ENCODE measurements around the gene FBXO42. TPM values are rescaled to one million over a fixed set of nuclear protein-coding genes. Genes with fewer than 3 reads are reported as not detected.
A peak's percentile ranks its signal among the peaks of the same experiment; 100 is the strongest.

FBXO42 gene
- total RNA-seq, 6 donors from 2014 or later, result 20.8 to 41.9 (median 24.0) TPM

DNA sequence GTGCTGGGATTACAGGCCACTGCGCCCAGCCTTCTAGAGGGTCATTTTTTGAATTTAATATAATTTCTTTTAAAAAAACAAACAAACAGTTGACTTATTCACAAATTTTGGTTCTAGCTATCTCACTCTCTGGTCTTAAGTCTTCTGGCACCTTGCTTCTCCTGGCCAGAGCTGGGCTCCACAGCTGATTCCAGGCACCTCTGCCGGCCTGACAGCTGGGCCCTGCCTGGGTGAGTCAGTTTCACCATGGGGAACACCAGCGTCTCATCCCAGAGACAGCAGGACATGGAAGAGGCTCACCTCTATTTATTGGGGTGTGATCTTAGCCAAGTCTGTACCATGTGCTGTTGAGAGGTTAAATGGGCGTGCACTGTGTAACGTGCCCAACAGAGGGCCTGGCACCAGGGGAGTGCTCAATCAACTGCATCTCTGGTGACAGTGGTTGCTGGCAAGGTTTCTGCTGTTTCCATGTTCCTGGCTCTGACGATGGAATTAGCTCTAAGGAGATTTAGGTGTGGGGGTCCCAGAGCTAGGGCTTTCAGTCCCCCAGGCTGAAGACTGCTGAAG, 116.3 kb downstream of the FBXO42 start:
- H3K27me3 ChIP-seq, result no peaks in the 10 kb centered on the region
- TF ChIP-seq, protein P1, sequence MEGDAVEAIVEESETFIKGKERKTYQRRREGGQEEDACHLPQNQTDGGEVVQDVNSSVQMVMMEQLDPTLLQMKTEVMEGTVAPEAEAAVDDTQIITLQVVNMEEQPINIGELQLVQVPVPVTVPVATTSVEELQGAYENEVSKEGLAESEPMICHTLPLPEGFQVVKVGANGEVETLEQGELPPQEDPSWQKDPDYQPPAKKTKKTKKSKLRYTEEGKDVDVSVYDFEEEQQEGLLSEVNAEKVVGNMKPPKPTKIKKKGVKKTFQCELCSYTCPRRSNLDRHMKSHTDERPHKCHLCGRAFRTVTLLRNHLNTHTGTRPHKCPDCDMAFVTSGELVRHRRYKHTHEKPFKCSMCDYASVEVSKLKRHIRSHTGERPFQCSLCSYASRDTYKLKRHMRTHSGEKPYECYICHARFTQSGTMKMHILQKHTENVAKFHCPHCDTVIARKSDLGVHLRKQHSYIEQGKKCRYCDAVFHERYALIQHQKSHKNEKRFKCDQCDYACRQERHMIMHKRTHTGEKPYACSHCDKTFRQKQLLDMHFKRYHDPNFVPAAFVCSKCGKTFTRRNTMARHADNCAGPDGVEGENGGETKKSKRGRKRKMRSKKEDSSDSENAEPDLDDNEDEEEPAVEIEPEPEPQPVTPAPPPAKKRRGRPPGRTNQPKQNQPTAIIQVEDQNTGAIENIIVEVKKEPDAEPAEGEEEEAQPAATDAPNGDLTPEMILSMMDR (IDR thresholded peaks at IDR 0.05), result peak in 4 of 6 experiments; percentile 40 to 64 (median 44)
- TF ChIP-seq POLR2AphosphoS5 (IDR thresholded peaks at IDR 0.05) (no peak), POLR2A (IDR thresholded peaks at IDR 0.05) (peak in 1 of 4 donors; percentile 19)
- 47 to 56% methylated on average over 3 to 6 of the region's 6 CpGs for WGBS, 2 donors
- H3K4me3 ChIP-seq, result peak overlapping the region in 3 of 4 donors; percentile 59 to 70 (median 69)
- peaks cover 0 to 8% (median 0%) of the 10 kb centered on the region in 4 donors for H3K36me3 ChIP-seq
- H3K4me1 ChIP-seq, result peaks cover 16 to 23% (median 20%) of the 10 kb centered on the region in 4 donors
- H3K9me3 ChIP-seq, result no peaks in the 10 kb centered on the region
- peak; percentile 57 to 85 for ATAC-seq (ENCODE audit: low FRiP score in 2 of 2)
- peak in 1 of 2 donors; percentile 56 for DNase-seq
- peak overlapping the region; percentile 86 to 91 (median 89) for H3K27ac ChIP-seq

DNA sequence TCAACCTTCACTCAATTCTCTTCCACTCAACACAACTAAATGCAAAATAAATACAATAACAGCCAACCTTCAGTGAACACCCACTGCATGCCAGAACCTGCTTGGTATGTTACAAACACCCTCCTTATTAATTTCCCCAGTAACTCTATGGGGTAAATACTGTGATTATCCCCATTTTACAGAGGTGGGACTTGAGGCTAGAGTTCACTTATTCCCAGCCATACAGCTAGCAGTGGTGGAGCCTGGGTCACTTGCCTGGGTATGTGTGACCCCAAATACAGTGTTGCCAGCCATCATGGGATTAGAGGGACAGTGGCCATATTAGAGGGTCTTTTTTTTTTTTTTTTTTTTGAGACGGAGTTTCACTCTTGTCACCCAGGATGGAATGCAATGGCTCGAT, 116.9 kb downstream of the FBXO42 start:
- peaks cover 0 to 8% (median 0%) of the 10 kb centered on the region in 4 donors for H3K36me3 ChIP-seq
- DNase-seq, result no peak
- TF ChIP-seq EP300 (IDR thresholded peaks at IDR 0.05), result no peak
- TF ChIP-seq POLR2AphosphoS5 (IDR thresholded peaks at IDR 0.05), result no peak
- no peak for TF ChIP-seq POLR2A (IDR thresholded peaks at IDR 0.05)
- TF ChIP-seq, protein P1 (IDR thresholded peaks at IDR 0.05), result no peak
- no peak overlapping the region for H3K4me3 ChIP-seq
- WGBS, 2 donors, result 91 to 97% methylated on average over 2 of the region's 2 CpGs
- no peaks in the 10 kb centered on the region for H3K27me3 ChIP-seq
- H3K27ac ChIP-seq, result no peak overlapping the region
- ATAC-seq (ENCODE audit: low FRiP score in 2 of 2), result no peak
- no peaks in the 10 kb centered on the region for H3K9me3 ChIP-seq
- peaks cover 16 to 23% (median 20%) of the 10 kb centered on the region in 4 donors for H3K4me1 ChIP-seq

DNA sequence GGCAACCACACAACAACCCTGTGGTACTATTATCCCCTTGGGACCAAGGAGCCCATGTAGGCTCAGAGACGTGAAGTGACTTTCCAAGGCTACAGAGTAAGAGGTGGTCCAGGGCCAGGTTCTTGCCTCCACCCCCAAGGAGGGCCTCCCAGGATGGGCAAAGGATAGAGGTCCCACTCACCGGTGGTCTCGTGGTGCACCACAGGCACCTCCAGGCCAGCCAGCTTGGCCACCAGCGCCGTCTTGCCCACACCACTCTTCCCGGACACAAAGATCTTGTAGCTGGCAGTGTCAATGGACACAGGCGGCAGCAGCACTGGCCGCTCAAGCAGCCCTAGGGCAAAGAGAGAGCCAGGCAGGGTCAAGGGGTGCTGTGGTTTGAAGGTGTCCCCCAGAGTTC, 118.8 kb downstream of the FBXO42 start:
- H3K27ac ChIP-seq, result no peak overlapping the region
- DNase-seq, result peak in 1 of 2 donors; percentile 50
- 98% methylated on average over 8 of the region's 8 CpGs for WGBS, 2 donors
- ATAC-seq (ENCODE audit: low FRiP score in 2 of 2), result no peak
- H3K4me1 ChIP-seq, result peaks cover 16 to 23% (median 20%) of the 10 kb centered on the region in 4 donors
- H3K27me3 ChIP-seq, result no peaks in the 10 kb centered on the region
- TF ChIP-seq POLR2A (IDR thresholded peaks at IDR 0.05) (no peak), EP300 (IDR thresholded peaks at IDR 0.05) (no peak), POLR2AphosphoS5 (IDR thresholded peaks at IDR 0.05) (no peak)
- TF ChIP-seq, protein P1 (IDR thresholded peaks at IDR 0.05), result no peak
- peaks cover 0 to 8% (median 0%) of the 10 kb centered on the region in 4 donors for H3K36me3 ChIP-seq
- H3K9me3 ChIP-seq, result no peaks in the 10 kb centered on the region
- no peak overlapping the region for H3K4me3 ChIP-seq

GRCh38 chr1:16232316-16232710, 120.0 kb downstream of the FBXO42 start:
- 87 to 98% methylated on average over 4 to 5 of the region's 5 CpGs for WGBS, 2 donors
- Histone ChIP-seq H3K36me3 (peaks cover 0 to 8% (median 0%) of the 10 kb centered on the region in 4 donors), H3K4me3 (no peak overlapping the region), H3K27ac (no peak overlapping the region), H3K9me3 (peaks cover 0 to under 1% (median 0%) of the 10 kb centered on the region in 4 donors), H3K4me1 (peaks cover 10 to 24% (median 17%) of the 10 kb centered on the region in 4 donors), H3K27me3 (peaks cover 0 to 5% (median 2%) of the 10 kb centered on the region in 4 donors)
- TF ChIP-seq EP300 (IDR thresholded peaks at IDR 0.05), result no peak
- DNase-seq (no peak), ATAC-seq (ENCODE audit: low FRiP score in 2 of 2) (no peak)

GRCh38 chr1:16231331-16232315, 120.7 kb downstream of the FBXO42 start:
- no peak overlapping the region for H3K27ac ChIP-seq
- DNase-seq (peak in 1 of 2 donors; percentile 81), ATAC-seq (ENCODE audit: low FRiP score in 2 of 2) (no peak)
- peaks cover 0 to 9% (median 6%) of the 10 kb centered on the region in 4 donors for H3K27me3 ChIP-seq
- TF ChIP-seq POLR2A (IDR thresholded peaks at IDR 0.05) (no peak), POLR2AphosphoS5 (IDR thresholded peaks at IDR 0.05) (no peak), EP300 (IDR thresholded peaks at IDR 0.05) (no peak)
- TF ChIP-seq, protein P1 (IDR thresholded peaks at IDR 0.05), result no peak
- H3K4me3 ChIP-seq, result no peak overlapping the region
- 90 to 97% methylated on average over 6 to 33 of the region's 35 CpGs for WGBS, 2 donors
- H3K9me3 ChIP-seq, result peaks cover 0 to 6% (median 0%) of the 10 kb centered on the region in 4 donors
- H3K36me3 ChIP-seq, result peaks cover 0 to 8% (median 0%) of the 10 kb centered on the region in 4 donors
- H3K4me1 ChIP-seq, result peaks cover 10 to 26% (median 17%) of the 10 kb centered on the region in 4 donors

Data from upper lobe of left lung (tissue), 6 donors.